Inflammatory macrophage (primary cell): Measurements from ENCODE around the gene KRTAP12-4.
"Not testable (repeated sequence)": the region's sequence is repeated elsewhere in the genome, so short reads cannot be mapped to it uniquely, and the experiment has no call there.

Experiments used
- DNase-seq, 2 donors: peaks; one replicate each; pipeline ENCODE4 v3.0.0-alpha.2; 2020 to 2022
- total RNA-seq, 18 experiments: gene quantifications; one replicate each; lab custom pipeline; 2026; ENCODE audit warnings: mixed read lengths in 6 of 18, inconsistent platforms in 2 of 18; lab: John Stamatoyannopoulos, UW

The KRTAP12-4 gene
- total RNA-seq = 0 reads per million in 18 experiments

- DNase-seq = no peak
These were observed at the start of gene KRTAP12-4 for GRCh38 chr21:44654576-44655175. Gene KRTAP12-4 (minus strand): TSS chr21:44654659. CDS start chr21:44654614, 45 bp downstream.

GRCh38 chr21:44703731-44704635, 49.5 kb upstream of the KRTAP12-4 start:
- no peak for DNase-seq

- DNase-seq = no peak
These were observed 48.7 kb upstream of the KRTAP12-4 start for GRCh38 chr21:44702973-44703730.

GRCh38 chr21:44702111-44702972, 47.9 kb upstream of the KRTAP12-4 start:
- no peak for DNase-seq

- DNase-seq = no peak
These were observed 47.1 kb upstream of the KRTAP12-4 start for GRCh38 chr21:44701541-44701940.

GRCh38 chr21:44701023-44701400, 46.6 kb upstream of the KRTAP12-4 start:
- DNase-seq = no peak

- DNase-seq = no peak
These were observed 45.9 kb upstream of the KRTAP12-4 start for GRCh38 chr21:44700101-44701022.

GRCh38 chr21:44699502-44700001, 45.1 kb upstream of the KRTAP12-4 start:
- DNase-seq = no peak

GRCh38 chr21:44697811-44698734, 43.6 kb upstream of the KRTAP12-4 start:
- DNase-seq = no peak

- not testable (repeated sequence) for DNase-seq
These were observed 42.8 kb upstream of the KRTAP12-4 start, which contains the start of gene KRTAP10-12 for GRCh38 chr21:44697172-44697810. Gene KRTAP10-12 (plus strand): TSS chr21:44697172. CDS start chr21:44697202, 30 bp downstream.

GRCh38 chr21:44696572-44696971, 42.1 kb upstream of the KRTAP12-4 start:
- no peak for DNase-seq

GRCh38 chr21:44695641-44696040, 41.2 kb upstream of the KRTAP12-4 start:
- DNase-seq = no peak

GRCh38 chr21:44695184-44695583, 40.7 kb upstream of the KRTAP12-4 start:
- DNase-seq = no peak

- no peak for DNase-seq
These were observed 40.3 kb upstream of the KRTAP12-4 start for GRCh38 chr21:44694776-44695175.

- no peak for DNase-seq
These were observed 38.5 kb upstream of the KRTAP12-4 start for GRCh38 chr21:44692798-44693512.

- DNase-seq = no peak
These were observed 37.2 kb upstream of the KRTAP12-4 start for GRCh38 chr21:44691686-44692085.

GRCh38 chr21:44689740-44690139, 35.3 kb upstream of the KRTAP12-4 start:
- not testable (repeated sequence) for DNase-seq

- DNase-seq = no peak
These were observed 33.2 kb upstream of the KRTAP12-4 start for GRCh38 chr21:44687671-44688070.
